OCI-LY7 (cell line): ENCODE data around the gene SP6. TPM values are rescaled to one million over a fixed set of nuclear protein-coding genes. Genes with fewer than 3 reads are reported as not detected.
A peak's percentile ranks its signal among the peaks of the same experiment; 100 is the strongest.

Experiments
- BruUV-seq: library from RNA; stranded (reverse); fragments of 400-500 nt; replicated peaks from 2 replicates; lab custom pipeline; 2021; lab: Mats Ljungman, UMichigan
- CTCF ChIA-PET: fragments of 300-600 bp; sonication (Branson Sonifier 250); formaldehyde crosslinking; loops from one replicate; lab custom pipeline; 2022; ENCODE audit warnings: antibody characterized with exemption; ENCODE audit not compliant: unreplicated experiment; lab: Charles Lee
- POLR2A ChIA-PET: fragments of 300-600 bp; sonication (Branson Sonifier 250); formaldehyde crosslinking; loops from one replicate; lab custom pipeline; 2022; ENCODE audit warnings: antibody characterized with exemption; lab: Charles Lee
- DNase-seq: peaks from one replicate; pipeline ENCODE4 v3.0.0-alpha.2; 2015; ENCODE audit warnings: low spot score
- H2AFZ ChIP-seq: fragments of 200-600 bp; sonication (generic), shearing (Covaris generic); 2 replicates; pipeline ENCODE4 v1.6.1; 2014; ENCODE audit warnings: mild to moderate bottlenecking, antibody characterized with exemption, low read length, moderate library complexity
- H3K27ac ChIP-seq: fragments of 200-600 bp; sonication (generic); 2 replicates; pipeline ENCODE4 v1.5.1; 2014; ENCODE audit warnings: mixed run types, low read depth, mild to moderate bottlenecking, moderate library complexity, low read length, inconsistent platforms; ENCODE audit not compliant: poor library complexity, severe bottlenecking
- H3K36me3 ChIP-seq: fragments of 200-600 bp; sonication (generic); 2 replicates; pipeline ENCODE4 v1.6.1; 2014; ENCODE audit warnings: mild to moderate bottlenecking, antibody characterized with exemption, low read length, moderate library complexity, mixed read lengths; ENCODE audit not compliant: insufficient read depth
- H3K4me1 ChIP-seq: fragments of 200-600 bp; sonication (generic); 2 replicates; pipeline ENCODE4 v1.5.1; 2014; ENCODE audit warnings: mild to moderate bottlenecking, low read length; ENCODE audit not compliant: insufficient read depth, poor library complexity, severe bottlenecking
- H3K4me2 ChIP-seq: fragments of 200-600 bp; sonication (generic); 2 replicates; pipeline ENCODE4 v1.6.1; 2014; ENCODE audit warnings: mild to moderate bottlenecking, low read length
- H3K4me3 ChIP-seq: fragments of 200-600 bp; sonication (generic); 2 replicates; pipeline ENCODE4 v1.5.1; 2014; ENCODE audit warnings: mild to moderate bottlenecking, low read depth, low read length; ENCODE audit not compliant: poor library complexity, severe bottlenecking
- H3K79me2 ChIP-seq: fragments of 200-600 bp; sonication (generic); 2 replicates; pipeline ENCODE4 v1.6.1; 2016; ENCODE audit warnings: low read depth, mild to moderate bottlenecking, low read length, moderate library complexity, mixed read lengths; ENCODE audit not compliant: insufficient read depth
- H3K9me2 ChIP-seq: fragments of 200-600 bp; sonication (generic); 2 replicates; pipeline ENCODE4 v1.6.1; 2016; ENCODE audit warnings: mild to moderate bottlenecking, low read length, mixed read lengths; ENCODE audit not compliant: insufficient read depth
- H3K9me3 ChIP-seq: fragments of 200-600 bp; sonication (generic); 2 replicates; pipeline ENCODE4 v1.6.1; 2014; ENCODE audit warnings: mild to moderate bottlenecking, mixed run types, low read length, mixed read lengths
- H4K20me1 ChIP-seq: fragments of 200-600 bp; sonication (generic); 2 replicates; pipeline ENCODE4 v1.6.1; 2014; ENCODE audit warnings: mild to moderate bottlenecking, antibody characterized with exemption, low read length, moderate library complexity, mixed read lengths; ENCODE audit not compliant: insufficient read depth
- CTCF ChIP-seq: fragments of 200-600 bp; sonication (generic); conservative IDR thresholded peaks from 2 replicates; pipeline ENCODE4 v1.5.1; 2014; ENCODE audit warnings: mild to moderate bottlenecking, antibody characterized with exemption, low read length, moderate library complexity, mixed read lengths
- EZH2phosphoT487 ChIP-seq: fragments of 200-600 bp; sonication (generic); IDR thresholded peaks from 2 replicates; pipeline ENCODE4 v1.6.1; 2018; ENCODE audit warnings: low read depth, borderline replicate concordance, mild to moderate bottlenecking, mixed run types, antibody characterized with exemption, low read length, moderate library complexity, mixed read lengths
- intact Hi-C: fragments of 100-400 bp; cut with micrococcal nuclease; formaldehyde crosslinking; loops from one replicate; pipeline ENCODE4 v1.10.0; 2022; ENCODE audit not compliant: unreplicated experiment
- total RNA-seq, 2 experiments: library from RNA; depleted of rRNA in 1 of 2; stranded (reverse); fragments of >200 nt in 1 of 2; shearing (Covaris generic) in 1 of 2; gene quantifications; 2 replicates each; pipeline ENCODE4 v1.2.3, GENCODE V29; 2014 to 2022

SP6 gene
- total RNA-seq, 2 experiments from 2014 or later: 0.08 to 0.22 TPM

DNA sequence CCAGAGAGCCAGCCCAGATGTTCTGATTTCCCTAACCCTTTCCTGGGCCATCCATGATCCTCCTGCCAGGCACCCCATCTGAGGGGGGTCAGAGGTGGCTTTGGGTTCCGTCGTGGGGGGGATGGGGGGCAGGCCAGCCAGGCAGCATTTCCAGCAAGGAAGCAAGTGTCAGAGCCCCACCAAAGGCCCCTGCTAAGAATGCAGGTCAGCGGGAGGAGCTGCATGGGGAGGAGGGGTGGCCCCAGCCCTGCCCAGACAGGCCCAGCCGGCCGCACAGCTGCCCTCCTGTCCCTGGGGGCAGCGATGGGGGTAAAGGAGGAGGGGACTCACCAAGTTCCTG is 7.6 kb downstream of the SP6 start:
- no TSS peak for BruUV-seq
- POLR2A ChIA-PET: interaction anchor here (1.3 kb wide), 1 partner anchor 14 kb away, joined by 4 read pairs; no protein-coding TSS in a partner anchor
- Histone ChIP-seq H4K20me1 (no peaks in the 10 kb centered on the region), H3K79me2 (no peaks in the 10 kb centered on the region), H2AFZ (no peak overlapping the region; the same call in 1 of the 2 replicates), H3K4me1 (peaks cover 37% of the 10 kb centered on the region), H3K36me3 (no peaks in the 10 kb centered on the region), H3K27ac (no peak overlapping the region), H3K4me2 (no peak overlapping the region), H3K9me2 (no peaks in the 10 kb centered on the region), H3K4me3 (no peak overlapping the region), H3K9me3 (no peaks in the 10 kb centered on the region)
- intact Hi-C loops: loop anchor here (1.0 to 5.0 kb wide), 2 partner anchors 129 to 175 kb away; partner anchors contain the start of gene CDK5RAP3
- TF ChIP-seq CTCF (peak; percentile 41; the same call in 1 of the 2 replicates), EZH2phosphoT487 (no peak)
- no peak for DNase-seq
- CTCF ChIA-PET: no interaction called here

GRCh38 chr17:47841488-47842291 is 9.3 kb downstream of the SP6 start:
- Histone ChIP-seq H4K20me1 (no peaks in the 10 kb centered on the region), H3K79me2 (no peaks in the 10 kb centered on the region), H3K9me2 (no peaks in the 10 kb centered on the region), H3K4me2 (peak overlapping the region; percentile 90), H2AFZ (peak overlapping the region; percentile 90), H3K27ac (no peak overlapping the region), H3K4me1 (peaks cover 37% of the 10 kb centered on the region), H3K4me3 (peak overlapping the region; percentile 78), H3K36me3 (no peaks in the 10 kb centered on the region), H3K9me3 (no peaks in the 10 kb centered on the region)
- CTCF ChIA-PET: interaction anchor here (0.8 to 1.4 kb wide), 4 partner anchors 48 to 105 kb away, joined by 3 to 6 read pairs (median 4); partner anchors contain the start of gene SP2
- intact Hi-C loops: loop anchor here (1.0 to 5.0 kb wide), 2 partner anchors 49 to 131 kb away; partner anchors contain the start of gene CDK5RAP3
- POLR2A ChIA-PET: interaction anchor here (1.1 to 2.0 kb wide), 4 partner anchors 11 to 53 kb away, joined by 3 to 13 read pairs (median 6); partner anchors contain the start of genes LRRC46, MRPL10, OSBPL7 and SP2
- no TSS peak for BruUV-seq
- DNase-seq: no peak
- TF ChIP-seq EZH2phosphoT487 (no peak), CTCF (peak; percentile 31)
